Measurements from ENCODE around the gene DZIP1. TPM values are rescaled to one million over a fixed set of nuclear protein-coding genes. Genes with fewer than 3 reads are reported as not detected.

DZIP1 gene
- total and polyA plus RNA-seq, 2 of the 13 experiments (the other 11 are each of a cell fraction or from before 2014, with no cell fraction given) = 11.0 to 36.7 TPM

GRCh38 chr13:95642028-95642621 lies 2.4 kb downstream of the DZIP1 start (continued):
- TF ChIP-seq ZNF264 (CRISPR knock-in tag; IDR thresholded peaks at IDR 0.05) = no peak
- peak; percentile 87 for TF ChIP-seq SAP130 (CRISPR knock-in tag; IDR thresholded peaks at IDR 0.05; ENCODE audit: low read depth)
- peak; percentile 51; the same call in 1 of the 2 replicates for TF ChIP-seq HDAC1 (CRISPR knock-in tag; IDR thresholded peaks at IDR 0.05)
- no peak for TF ChIP-seq REPIN1 (CRISPR knock-in tag; IDR thresholded peaks at IDR 0.05; ENCODE audit: borderline replicate concordance, low read depth)
- no peak for TF ChIP-seq ZNF414 (CRISPR knock-in tag; IDR thresholded peaks at IDR 0.05)
- TF ChIP-seq ZNF776 (CRISPR knock-in tag; IDR thresholded peaks at IDR 0.05) = no peak
- TF ChIP-seq HNRNPLL (IDR thresholded peaks at IDR 0.05; ENCODE audit: low read depth, low read length, poor library complexity, severe bottlenecking) = peak; percentile 65
- TF ChIP-seq RXRA (CRISPR knock-in tag; IDR thresholded peaks at IDR 0.05) = 0 out of 2 replicates have a peak, but pooled peaks have one; percentile 41
- peak; percentile 86 for TF ChIP-seq HNF4G (IDR thresholded peaks at IDR 0.05; ENCODE audit: borderline replicate concordance, low read depth, low read length)
- TF ChIP-seq HNF4G (CRISPR knock-in tag; IDR thresholded peaks at IDR 0.05; ENCODE audit: borderline replicate concordance, low read depth) = peak; percentile 29; the same call in 1 of the 2 replicates
- no peak for TF ChIP-seq MXD4 (CRISPR knock-in tag; IDR thresholded peaks at IDR 0.05)
- no peak for TF ChIP-seq ZNF549 (CRISPR knock-in tag; IDR thresholded peaks at IDR 0.05)
- no peak for TF ChIP-seq TBX2 (CRISPR knock-in tag; IDR thresholded peaks at IDR 0.05; ENCODE audit: borderline replicate concordance)
- TF ChIP-seq SCMH1 (CRISPR knock-in tag; IDR thresholded peaks at IDR 0.05; ENCODE audit: borderline replicate concordance) = no peak
- TF ChIP-seq HDAC6 (IDR thresholded peaks at IDR 0.05; ENCODE audit: low read depth, low read length) = no peak
- TF ChIP-seq ZNF136 (CRISPR knock-in tag; IDR thresholded peaks at IDR 0.05; ENCODE audit: low read depth) = no peak
- TF ChIP-seq ZNF749 (CRISPR knock-in tag; IDR thresholded peaks at IDR 0.05; ENCODE audit: borderline replicate concordance) = no peak
- TF ChIP-seq ZMYM4 (CRISPR knock-in tag; IDR thresholded peaks at IDR 0.05) = 0 out of 2 replicates have a peak, but pooled peaks have one; percentile 19
- no peak for TF ChIP-seq HMG20A (CRISPR knock-in tag; IDR thresholded peaks at IDR 0.05; ENCODE audit: borderline replicate concordance)
- 0 out of 2 replicates have a peak, but pooled peaks have one; percentile 16 for TF ChIP-seq POGZ (CRISPR knock-in tag; IDR thresholded peaks at IDR 0.05)
- no peak for TF ChIP-seq ZNF33B (CRISPR knock-in tag; IDR thresholded peaks at IDR 0.05)
- peak; percentile 85; the same call in 2 of the 3 replicates for TF ChIP-seq MXI1 (IDR thresholded peaks at IDR 0.05; ENCODE audit: borderline replicate concordance, low read depth, low read length)
- no peak for TF ChIP-seq SMAD3 (CRISPR knock-in tag; IDR thresholded peaks at IDR 0.05)
- TF ChIP-seq ZNF687 (CRISPR knock-in tag; IDR thresholded peaks at IDR 0.05) = peak; percentile 59
- no peak for TF ChIP-seq ZNF660 (CRISPR knock-in tag; IDR thresholded peaks at IDR 0.05; ENCODE audit: borderline replicate concordance, low read depth)
- peak; percentile 17; the same call in 1 of the 2 replicates for TF ChIP-seq MYC (CRISPR knock-in tag; IDR thresholded peaks at IDR 0.05; ENCODE audit: borderline replicate concordance)
- no peak for TF ChIP-seq EED (CRISPR knock-in tag; IDR thresholded peaks at IDR 0.05)
- TF ChIP-seq SKI (IDR thresholded peaks at IDR 0.05; ENCODE audit: partially characterized antibody) = peak; percentile 44

All from HepG2 (cell line).